GM18867 (cell line): ENCODE data around the gene NIP7.

Experiments
- ATAC-seq: cut with Tn5 transposase; IDR thresholded peaks from one replicate; pipeline ENCODE4 v1.9.1; 2021; ENCODE audit warnings: mild to moderate bottlenecking, moderate library complexity; ENCODE audit not compliant: unreplicated experiment

NIP7 gene

DNA sequence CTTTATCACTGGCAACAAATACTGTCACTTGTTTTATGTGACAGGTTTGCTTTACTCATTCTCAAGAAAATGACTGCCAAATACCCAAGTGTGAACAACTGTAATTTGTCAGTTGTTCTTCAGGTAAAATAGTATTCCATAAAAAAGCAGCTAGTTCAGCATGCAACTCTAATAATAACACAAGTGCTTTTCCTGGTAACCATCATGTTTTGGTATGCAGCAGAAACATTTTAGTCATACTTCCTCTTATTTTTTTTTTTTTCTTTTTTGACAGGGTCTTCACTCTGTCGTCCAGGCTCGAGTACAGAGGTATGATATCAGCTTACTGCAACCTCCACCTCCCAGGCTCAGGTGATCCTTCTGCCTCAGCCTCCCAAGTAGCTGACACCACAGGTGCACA lies 41.7 kb downstream of the NIP7 start:
- no peak for ATAC-seq

- ATAC-seq, result no peak
Observed at GRCh38 chr16:69382421-69382820, 42.8 kb downstream of the NIP7 start.

DNA sequence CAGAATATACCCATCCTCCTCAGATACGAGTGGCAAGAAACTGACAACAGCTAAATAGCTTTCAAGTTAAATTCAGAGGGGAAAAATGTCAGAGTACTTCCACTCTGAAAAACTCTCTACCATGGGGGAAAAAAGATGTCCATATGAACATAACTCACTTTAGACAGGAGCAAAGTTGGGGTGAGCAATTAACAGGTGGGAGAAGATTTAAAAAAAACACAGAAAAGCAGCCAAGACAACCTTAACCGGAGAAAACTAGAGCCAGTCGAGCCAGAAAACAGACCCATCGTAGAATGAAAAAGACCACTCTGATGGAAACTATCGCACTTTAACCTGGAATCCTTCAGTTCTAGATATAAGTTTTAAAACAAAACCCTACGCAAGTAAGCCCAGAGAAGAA lies 45.4 kb downstream of the NIP7 start:
- no peak for ATAC-seq

- ATAC-seq, result no peak
Observed at GRCh38 chr16:69386596-69386995, 47.0 kb downstream of the NIP7 start.
